Type B pancreatic cell (in vitro differentiated cells): ENCODE measurements around the gene URB1. TPM values are rescaled to one million over a fixed set of nuclear protein-coding genes. Genes with fewer than 3 reads are reported as not detected.

Source experiments
- DNase-seq: peaks from one replicate; pipeline ENCODE4 v3.0.0; 2021; ENCODE audit warnings: mixed read lengths; ENCODE audit not compliant: unreplicated experiment; ENCODE audit errors: extremely low spot score
- H3K27ac Mint-ChIP-seq: 2 replicates; pipeline ENCODE4 v1.8.0; 2021; ENCODE audit warnings: mild to moderate bottlenecking, mixed read lengths
- H3K27me3 Mint-ChIP-seq: 2 replicates; pipeline ENCODE4 v1.8.0; 2021; ENCODE audit warnings: mixed read lengths
- H3K36me3 Mint-ChIP-seq: 2 replicates; pipeline ENCODE4 v1.8.0; 2021; ENCODE audit warnings: mixed read lengths
- H3K4me1 Mint-ChIP-seq: one replicate; pipeline ENCODE4 v1.8.0; 2021; ENCODE audit warnings: mixed read lengths; ENCODE audit not compliant: unreplicated experiment
- H3K4me3 Mint-ChIP-seq: 2 replicates; pipeline ENCODE4 v1.8.0; 2021; ENCODE audit warnings: mild to moderate bottlenecking, mixed read lengths
- H3K9me3 Mint-ChIP-seq: 2 replicates; pipeline ENCODE4 v1.8.0; 2021; ENCODE audit warnings: mixed read lengths
- total RNA-seq: library from RNA; stranded (reverse); gene quantifications from 2 replicates; pipeline ENCODE4 v1.2.1, GENCODE V29; 2021; ENCODE audit warnings: low replicate concordance
- TF ChIP-seq, protein P1 (sequence below): fragments of 200-600 bp; sonication (generic); conservative IDR thresholded peaks from 2 replicates; pipeline ENCODE4 v1.5.0; 2021; ENCODE audit warnings: antibody characterized with exemption, mild to moderate bottlenecking

The URB1 gene
- total RNA-seq, 1 donor from 2014 or later, result 19.9 TPM

GRCh38 chr21:32366191-32366590 lies 26.6 kb downstream of the URB1 start:
- Mint-ChIP-seq H3K4me1 (peaks cover 19% of the 10 kb centered on the region), H3K4me3 (no peak overlapping the region), H3K36me3 (peaks cover 32% of the 10 kb centered on the region), H3K27ac (no peak overlapping the region), H3K27me3 (no peaks in the 10 kb centered on the region), H3K9me3 (no peaks in the 10 kb centered on the region)
- TF ChIP-seq, protein P1, sequence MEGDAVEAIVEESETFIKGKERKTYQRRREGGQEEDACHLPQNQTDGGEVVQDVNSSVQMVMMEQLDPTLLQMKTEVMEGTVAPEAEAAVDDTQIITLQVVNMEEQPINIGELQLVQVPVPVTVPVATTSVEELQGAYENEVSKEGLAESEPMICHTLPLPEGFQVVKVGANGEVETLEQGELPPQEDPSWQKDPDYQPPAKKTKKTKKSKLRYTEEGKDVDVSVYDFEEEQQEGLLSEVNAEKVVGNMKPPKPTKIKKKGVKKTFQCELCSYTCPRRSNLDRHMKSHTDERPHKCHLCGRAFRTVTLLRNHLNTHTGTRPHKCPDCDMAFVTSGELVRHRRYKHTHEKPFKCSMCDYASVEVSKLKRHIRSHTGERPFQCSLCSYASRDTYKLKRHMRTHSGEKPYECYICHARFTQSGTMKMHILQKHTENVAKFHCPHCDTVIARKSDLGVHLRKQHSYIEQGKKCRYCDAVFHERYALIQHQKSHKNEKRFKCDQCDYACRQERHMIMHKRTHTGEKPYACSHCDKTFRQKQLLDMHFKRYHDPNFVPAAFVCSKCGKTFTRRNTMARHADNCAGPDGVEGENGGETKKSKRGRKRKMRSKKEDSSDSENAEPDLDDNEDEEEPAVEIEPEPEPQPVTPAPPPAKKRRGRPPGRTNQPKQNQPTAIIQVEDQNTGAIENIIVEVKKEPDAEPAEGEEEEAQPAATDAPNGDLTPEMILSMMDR, result no peak
- DNase-seq, result no peak

- peaks cover 27% of the 10 kb centered on the region for H3K36me3 Mint-ChIP-seq
- H3K9me3 Mint-ChIP-seq, result no peaks in the 10 kb centered on the region
- peak overlapping the region; percentile 77 for H3K27ac Mint-ChIP-seq
- no peak for DNase-seq
- no peaks in the 10 kb centered on the region for H3K27me3 Mint-ChIP-seq
- peaks cover 15% of the 10 kb centered on the region for H3K4me1 Mint-ChIP-seq
- TF ChIP-seq, protein P1, result peak; percentile 32
- peak overlapping the region; percentile 39 for H3K4me3 Mint-ChIP-seq
These were observed 28.0 kb downstream of the URB1 start for GRCh38 chr21:32364796-32365195.

DNA sequence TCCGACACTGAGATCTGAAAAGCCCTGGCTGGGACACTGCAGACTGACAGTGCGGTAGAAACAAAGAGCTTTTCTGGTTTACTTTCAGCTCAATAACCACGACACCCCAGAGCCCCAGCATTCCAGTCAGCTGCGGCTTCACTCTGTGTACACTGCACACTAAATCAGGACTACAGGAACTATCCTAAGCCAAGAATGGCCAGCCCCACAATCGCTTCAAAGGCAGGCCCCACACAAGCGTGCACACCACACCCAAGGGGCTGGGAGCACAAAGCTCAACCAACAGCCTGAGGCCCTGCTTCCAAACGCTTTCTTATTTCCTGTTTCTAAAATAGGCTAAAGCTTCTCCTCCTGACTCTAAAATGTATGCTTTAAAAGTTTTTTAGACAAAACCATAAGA lies 28.4 kb downstream of the URB1 start:
- TF ChIP-seq, protein P1, result no peak
- Mint-ChIP-seq H3K4me1 (peaks cover 15% of the 10 kb centered on the region), H3K27me3 (no peaks in the 10 kb centered on the region), H3K27ac (peak overlapping the region; percentile 77), H3K36me3 (peaks cover 27% of the 10 kb centered on the region), H3K4me3 (peak overlapping the region; percentile 39), H3K9me3 (no peaks in the 10 kb centered on the region)
- no peak for DNase-seq

- no peaks in the 10 kb centered on the region for H3K27me3 Mint-ChIP-seq
- peak overlapping the region; percentile 18 for H3K27ac Mint-ChIP-seq
- H3K36me3 Mint-ChIP-seq, result peaks cover 23% of the 10 kb centered on the region
- DNase-seq, result no peak
- H3K9me3 Mint-ChIP-seq, result no peaks in the 10 kb centered on the region
- TF ChIP-seq, protein P1, result no peak
- H3K4me3 Mint-ChIP-seq, result no peak overlapping the region
- H3K4me1 Mint-ChIP-seq, result peaks cover 7% of the 10 kb centered on the region
These were observed 32.3 kb downstream of the URB1 start for GRCh38 chr21:32360401-32360975.

GRCh38 chr21:32359719-32360260 lies 33.0 kb downstream of the URB1 start:
- no peak overlapping the region for H3K27ac Mint-ChIP-seq
- H3K4me1 Mint-ChIP-seq, result peaks cover 6% of the 10 kb centered on the region
- H3K9me3 Mint-ChIP-seq, result no peaks in the 10 kb centered on the region

More at GRCh38 chr21:32359719-32360260, 33.0 kb downstream of the URB1 start:
- no peak overlapping the region for H3K4me3 Mint-ChIP-seq
- peaks cover 22% of the 10 kb centered on the region for H3K36me3 Mint-ChIP-seq
- DNase-seq, result no peak
- TF ChIP-seq, protein P1, result no peak
- H3K27me3 Mint-ChIP-seq, result no peaks in the 10 kb centered on the region
